Measurements from ENCODE around the gene LCN10.

LCN10 gene

GRCh38 chr9:136750526-136750925 is 7.8 kb upstream of the LCN10 start:
- FAIRE-seq: no peak
- no peak for DNase-seq (ENCODE audit: insufficient read length, low spot score)
- TF ChIP-seq, protein P1, sequence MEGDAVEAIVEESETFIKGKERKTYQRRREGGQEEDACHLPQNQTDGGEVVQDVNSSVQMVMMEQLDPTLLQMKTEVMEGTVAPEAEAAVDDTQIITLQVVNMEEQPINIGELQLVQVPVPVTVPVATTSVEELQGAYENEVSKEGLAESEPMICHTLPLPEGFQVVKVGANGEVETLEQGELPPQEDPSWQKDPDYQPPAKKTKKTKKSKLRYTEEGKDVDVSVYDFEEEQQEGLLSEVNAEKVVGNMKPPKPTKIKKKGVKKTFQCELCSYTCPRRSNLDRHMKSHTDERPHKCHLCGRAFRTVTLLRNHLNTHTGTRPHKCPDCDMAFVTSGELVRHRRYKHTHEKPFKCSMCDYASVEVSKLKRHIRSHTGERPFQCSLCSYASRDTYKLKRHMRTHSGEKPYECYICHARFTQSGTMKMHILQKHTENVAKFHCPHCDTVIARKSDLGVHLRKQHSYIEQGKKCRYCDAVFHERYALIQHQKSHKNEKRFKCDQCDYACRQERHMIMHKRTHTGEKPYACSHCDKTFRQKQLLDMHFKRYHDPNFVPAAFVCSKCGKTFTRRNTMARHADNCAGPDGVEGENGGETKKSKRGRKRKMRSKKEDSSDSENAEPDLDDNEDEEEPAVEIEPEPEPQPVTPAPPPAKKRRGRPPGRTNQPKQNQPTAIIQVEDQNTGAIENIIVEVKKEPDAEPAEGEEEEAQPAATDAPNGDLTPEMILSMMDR (IDR thresholded peaks at IDR 0.05; ENCODE audit: insufficient read depth, missing control alignments): no peak

DNA sequence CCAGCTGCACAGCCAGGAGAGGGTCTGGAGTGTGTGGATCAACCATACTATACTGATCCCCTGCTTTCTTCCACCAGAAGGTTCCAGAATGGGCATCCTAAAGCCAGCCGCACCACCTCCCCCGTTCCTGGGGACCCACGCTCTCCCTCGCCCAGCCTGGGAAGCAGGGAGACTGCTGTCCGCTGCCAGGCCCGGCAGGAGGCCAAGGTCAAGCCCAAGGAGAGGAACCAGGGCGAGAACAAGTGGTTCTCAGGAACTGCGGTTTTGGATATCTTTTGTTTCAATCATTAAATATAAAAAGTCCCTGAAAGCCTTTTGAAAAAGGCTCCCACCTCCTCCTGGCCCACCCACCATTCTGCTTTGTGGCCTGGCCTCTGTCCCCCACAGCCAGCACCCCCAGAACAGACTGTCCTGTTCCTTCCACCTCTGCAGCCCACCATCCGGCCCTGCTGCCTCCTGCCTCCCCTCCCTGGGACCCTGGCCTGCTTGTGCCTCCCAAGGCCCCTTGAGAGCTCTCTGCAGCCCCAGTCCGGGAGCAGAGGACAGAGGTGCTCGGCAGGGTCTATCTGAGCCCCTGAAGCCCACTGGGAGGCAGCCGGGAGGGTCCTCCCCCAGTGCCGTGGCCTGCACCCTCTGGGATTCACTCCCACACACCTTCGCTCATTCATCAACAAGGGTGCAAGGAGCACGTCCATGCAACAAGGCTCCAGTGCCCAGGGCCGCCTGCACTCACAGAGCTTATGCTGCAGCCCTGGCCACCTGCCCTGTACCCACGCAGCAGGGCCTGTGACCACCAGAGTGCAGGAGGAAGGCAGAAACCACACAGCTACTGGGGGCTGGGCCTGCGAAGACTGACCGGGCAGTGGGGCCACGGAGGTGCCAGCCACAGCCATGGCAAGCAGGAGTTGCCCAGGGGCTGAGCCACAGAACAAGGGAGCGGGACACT is 6.2 kb upstream of the LCN10 start:
- DNase-seq (ENCODE audit: insufficient read length, low spot score): no peak

DNA sequence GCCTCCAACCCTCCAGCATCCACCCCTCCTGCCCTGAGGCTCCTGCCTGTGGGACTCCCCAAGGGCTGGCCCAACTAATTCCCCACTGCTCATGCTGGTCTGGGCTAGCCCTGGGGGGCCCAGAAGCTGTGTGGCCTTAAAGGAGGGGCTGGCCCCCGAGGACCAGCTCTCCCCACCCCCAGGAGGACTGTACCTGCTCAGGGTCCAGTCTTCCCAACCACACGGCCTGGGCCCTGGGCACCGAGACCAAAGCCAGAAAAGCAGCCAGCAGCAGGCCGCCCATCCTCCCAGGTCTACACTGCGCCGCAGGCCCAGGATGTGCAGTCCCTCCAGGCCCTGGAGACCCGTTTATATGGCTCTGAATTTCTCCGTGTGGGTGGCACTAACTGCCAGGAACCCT is 5.5 kb upstream of the LCN10 start, which contains the start of gene LCN6:
TSS of gene LCN6 (minus strand) at position 325 of the 400 bp plus-strand sequence. CDS start at position 283, 42 bp downstream.
- DNase-seq (ENCODE audit: insufficient read length, low spot score) (no peak), FAIRE-seq (no peak)
- TF ChIP-seq, protein P1 (IDR thresholded peaks at IDR 0.05; ENCODE audit: insufficient read depth, missing control alignments): no peak

More for the DNA sequence above, 6.2 kb upstream of the LCN10 start:
- TF ChIP-seq, protein P1 (IDR thresholded peaks at IDR 0.05; ENCODE audit: insufficient read depth, missing control alignments): no peak
- no peak for FAIRE-seq

DNA sequence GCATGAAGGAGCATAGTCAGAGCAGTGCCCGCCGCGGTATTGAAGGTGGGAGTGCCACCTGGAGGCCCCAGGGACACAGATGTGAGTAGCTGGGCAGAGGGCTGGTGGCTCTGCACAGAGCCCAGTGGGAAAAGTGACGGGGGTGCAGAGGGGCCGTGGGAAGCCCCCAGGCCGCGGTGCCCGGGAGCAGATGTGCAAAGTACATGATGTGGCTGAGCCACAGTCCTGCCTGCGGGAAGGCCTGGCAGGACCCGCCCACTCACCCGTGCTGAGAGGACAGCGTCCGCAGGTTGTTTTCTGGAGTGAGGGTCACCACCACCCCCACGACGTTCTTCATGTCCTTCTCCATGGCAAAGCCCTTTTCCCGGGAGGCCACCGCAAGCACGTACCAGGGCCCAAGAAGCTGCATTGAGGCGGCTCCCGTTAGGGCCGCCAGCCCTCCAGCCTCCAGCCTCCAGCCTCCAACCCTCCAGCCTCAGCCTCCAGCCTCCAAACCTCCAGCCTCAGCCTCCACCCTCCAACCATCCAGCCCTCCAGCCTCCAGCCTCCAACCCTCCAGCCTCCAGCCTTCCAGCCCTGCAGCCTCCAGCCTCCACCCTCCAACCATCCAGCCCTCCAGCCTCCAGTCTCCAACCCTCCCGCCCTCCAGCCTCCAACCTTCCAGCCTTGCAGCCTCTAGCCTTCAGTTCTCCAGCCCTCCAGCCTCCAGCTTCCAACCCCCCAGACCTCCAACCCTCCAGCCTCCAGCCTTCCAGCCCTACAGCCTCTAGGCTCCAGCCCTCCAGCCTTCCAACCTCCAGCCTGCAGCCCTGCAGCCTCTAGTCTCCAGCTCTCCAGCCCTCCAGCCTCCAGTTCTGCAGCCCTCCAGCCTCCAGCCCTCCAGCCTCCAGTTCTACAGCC is 4.7 kb upstream of the LCN10 start:
- FAIRE-seq (no peak), DNase-seq (ENCODE audit: insufficient read length, low spot score) (no peak)
- TF ChIP-seq, protein P1 (IDR thresholded peaks at IDR 0.05; ENCODE audit: insufficient read depth, missing control alignments): no peak

- DNase-seq (ENCODE audit: insufficient read length, low spot score) (no peak), FAIRE-seq (no peak)
- TF ChIP-seq, protein P1 (IDR thresholded peaks at IDR 0.05; ENCODE audit: insufficient read depth, missing control alignments): no peak
Measured at GRCh38 chr9:136746621-136747020, 3.9 kb upstream of the LCN10 start.

DNA sequence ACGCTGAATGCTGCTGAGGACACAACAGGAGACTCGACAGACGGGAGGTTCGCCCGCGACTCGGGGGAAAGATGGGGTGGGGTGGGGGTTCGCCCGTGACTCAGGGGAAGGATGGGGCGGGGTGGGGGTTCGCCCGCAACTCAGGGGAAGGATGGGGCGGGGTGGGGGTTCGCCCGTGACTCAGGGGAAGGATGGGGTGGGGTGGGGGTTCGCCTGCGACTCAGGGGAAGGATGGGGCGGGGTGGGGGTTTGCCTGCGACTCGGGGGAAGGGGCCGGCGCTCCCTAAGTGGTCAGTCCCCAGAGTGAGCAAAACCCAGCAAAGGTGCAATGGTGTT is 3.4 kb upstream of the LCN10 start:
- no peak for FAIRE-seq

More for the DNA sequence above, 3.4 kb upstream of the LCN10 start:
- TF ChIP-seq, protein P1 (IDR thresholded peaks at IDR 0.05; ENCODE audit: insufficient read depth, missing control alignments): no peak
- no peak for DNase-seq (ENCODE audit: insufficient read length, low spot score)

Measured in D721Med (cell line).